H9 (cell line): ENCODE measurements around the gene GALNT17. TPM values are rescaled to one million over a fixed set of nuclear protein-coding genes. Genes with fewer than 3 reads are reported as not detected.
A peak's percentile ranks its signal among the peaks of the same experiment; 100 is the strongest.

Experiments
- DNase-seq: peaks from one replicate; pipeline ENCODE4 v3.0.0-alpha.2; 2017
- H2AFZ ChIP-seq: one replicate; pipeline ENCODE4 v1.6.1; 2013; ENCODE audit warnings: mild to moderate bottlenecking, low read length, control low read depth, moderate library complexity
- H2AK5ac ChIP-seq: 2 replicates; pipeline ENCODE4 v1.6.1; 2013; ENCODE audit warnings: low read length, control low read depth, mixed read lengths; ENCODE audit not compliant: insufficient read length
- H2BK120ac ChIP-seq: one replicate; pipeline ENCODE4 v1.6.1; 2013; ENCODE audit warnings: low read depth, mild to moderate bottlenecking, low read length, control low read depth, inconsistent platforms; ENCODE audit not compliant: poor library complexity, severe bottlenecking
- H2BK12ac ChIP-seq: 2 replicates; pipeline ENCODE4 v1.6.1; 2013; ENCODE audit warnings: low read length, control low read depth, mixed read lengths, low read depth; ENCODE audit not compliant: insufficient read length
- H2BK15ac ChIP-seq: 2 replicates; pipeline ENCODE4 v1.6.1; 2013; ENCODE audit warnings: low read depth, low read length, control low read depth
- H2BK20ac ChIP-seq: one replicate; pipeline ENCODE4 v1.6.1; 2013; ENCODE audit warnings: low read depth, mild to moderate bottlenecking, low read length, control low read depth, inconsistent platforms; ENCODE audit not compliant: poor library complexity, severe bottlenecking
- H2BK5ac ChIP-seq: 2 replicates; pipeline ENCODE4 v1.6.1; 2013; ENCODE audit warnings: low read length, control low read depth, mixed read lengths; ENCODE audit not compliant: insufficient read length
- H3K14ac ChIP-seq: 2 replicates; pipeline ENCODE4 v1.6.1; 2013; ENCODE audit warnings: low read length, control low read depth; ENCODE audit not compliant: insufficient read depth
- H3K18ac ChIP-seq: 2 replicates; pipeline ENCODE4 v1.6.1; 2013; ENCODE audit warnings: low read depth, mild to moderate bottlenecking, mixed read lengths, low read length, control low read depth; ENCODE audit not compliant: insufficient read length
- H3K23ac ChIP-seq: 2 replicates; pipeline ENCODE4 v1.6.1; 2013; ENCODE audit warnings: low read length, control low read depth, mixed read lengths, low read depth; ENCODE audit not compliant: insufficient read length
- H3K23me2 ChIP-seq: 2 replicates; pipeline ENCODE4 v1.6.1; 2013; ENCODE audit warnings: low read depth, mild to moderate bottlenecking, mixed read lengths, low read length, control low read depth; ENCODE audit not compliant: insufficient read length, poor library complexity, severe bottlenecking
- H3K27ac ChIP-seq: 2 replicates; pipeline ENCODE4 v1.5.1; 2013; ENCODE audit warnings: low read length, control low read depth, mixed read lengths, low read depth; ENCODE audit not compliant: insufficient read length
- H3K27me3 ChIP-seq: 2 replicates; pipeline ENCODE4 v1.6.1; 2013; ENCODE audit warnings: low read length, control low read depth, inconsistent platforms; ENCODE audit not compliant: insufficient read depth
- H3K4ac ChIP-seq: 2 replicates; pipeline ENCODE4 v1.6.1; 2013; ENCODE audit warnings: low read depth, mild to moderate bottlenecking, control low read depth, inconsistent platforms, low read length, moderate library complexity
- H3K4me1 ChIP-seq: 2 replicates; pipeline ENCODE4 v1.6.1; 2013; ENCODE audit warnings: low read length, control low read depth, inconsistent platforms; ENCODE audit not compliant: insufficient read depth
- H3K4me2 ChIP-seq: 2 replicates; pipeline ENCODE4 v1.6.1; 2013; ENCODE audit warnings: low read length, control low read depth, mixed read lengths; ENCODE audit not compliant: insufficient read length, insufficient read depth
- H3K56ac ChIP-seq: 2 replicates; pipeline ENCODE4 v1.6.1; 2013; ENCODE audit warnings: low read depth, mild to moderate bottlenecking, mixed read lengths, low read length, control low read depth; ENCODE audit not compliant: insufficient read length
- H3K79me1 ChIP-seq: 2 replicates; pipeline ENCODE4 v1.6.1; 2013; ENCODE audit warnings: low read depth, mild to moderate bottlenecking, moderate library complexity, low read length, control low read depth, inconsistent platforms; ENCODE audit not compliant: insufficient read depth, poor library complexity, severe bottlenecking
- H3K79me2 ChIP-seq: 2 replicates; pipeline ENCODE4 v1.6.1; 2013; ENCODE audit warnings: low read length, control low read depth, inconsistent platforms; ENCODE audit not compliant: insufficient read depth
- H3K9ac ChIP-seq: 2 replicates; pipeline ENCODE4 v1.6.1; 2013; ENCODE audit warnings: low read length, control low read depth, mixed read lengths; ENCODE audit not compliant: insufficient read length; ENCODE audit errors: extremely low read depth
- H3K9me3 ChIP-seq: one replicate; pipeline ENCODE4 v1.6.1; 2013; ENCODE audit warnings: low read depth, low read length, inconsistent platforms; ENCODE audit not compliant: control insufficient read depth
- H3T11ph ChIP-seq: one replicate; pipeline ENCODE4 v1.6.1; 2013; ENCODE audit warnings: mild to moderate bottlenecking, low read length, control low read depth, inconsistent platforms
- H4K20me1 ChIP-seq: one replicate; pipeline ENCODE4 v1.6.1; 2013; ENCODE audit not compliant: control insufficient read depth, insufficient read length, insufficient read depth
- H4K5ac ChIP-seq: 2 replicates; pipeline ENCODE4 v1.6.1; 2013; ENCODE audit warnings: low read depth, mild to moderate bottlenecking, mixed read lengths, low read length, control low read depth; ENCODE audit not compliant: insufficient read length
- H4K8ac ChIP-seq: replicated peaks from 2 replicates; pipeline ENCODE4 v1.6.1; 2013; ENCODE audit warnings: low read length, control low read depth, mixed read lengths, low read depth; ENCODE audit not compliant: insufficient read length
- H4K91ac ChIP-seq: 2 replicates; pipeline ENCODE4 v1.6.1; 2013; ENCODE audit warnings: low read depth, mild to moderate bottlenecking, moderate library complexity, mixed read lengths, low read length, control low read depth; ENCODE audit not compliant: insufficient read length
- H3K27ac Mint-ChIP-seq, 3 experiments: 2 replicates in 2 of 3; 3 replicates in 1 of 3; pipeline ENCODE4 v1.8.0; 2020 to 2021; ENCODE audit warnings: mixed read lengths in 3 of 3, mild to moderate bottlenecking in 1 of 3, moderate library complexity in 1 of 3
- H3K27me3 Mint-ChIP-seq: 2 replicates; pipeline ENCODE4 v1.8.0; 2021; ENCODE audit warnings: low read depth, mild to moderate bottlenecking, moderate library complexity, mixed read lengths
- H3K36me3 Mint-ChIP-seq, 3 experiments: 2 replicates in 2 of 3; 3 replicates in 1 of 3; pipeline ENCODE4 v1.8.0; 2020 to 2021; ENCODE audit warnings: low read depth in 3 of 3, mixed read lengths in 3 of 3; ENCODE audit not compliant: insufficient read depth in 1 of 3
- H3K4me1 Mint-ChIP-seq, 2 experiments: 2 replicates each; pipeline ENCODE4 v1.8.0; 2020; ENCODE audit warnings: mixed read lengths in 2 of 2
- H3K4me3 Mint-ChIP-seq, 2 experiments: 2 replicates in 1 of 2; 3 replicates in 1 of 2; pipeline ENCODE4 v1.8.0; 2020 to 2021; ENCODE audit warnings: mild to moderate bottlenecking in 2 of 2, mixed read lengths in 2 of 2, moderate library complexity in 1 of 2
- H3K9me3 Mint-ChIP-seq, 2 experiments: 2 replicates in 1 of 2; 3 replicates in 1 of 2; pipeline ENCODE4 v1.8.0; 2020; ENCODE audit warnings: mild to moderate bottlenecking in 2 of 2, mixed read lengths in 2 of 2, moderate library complexity in 1 of 2
- CTCF ChIP-seq: fragments of 200-600 bp; sonication (generic); conservative IDR thresholded peaks from 3 replicates; pipeline ENCODE4 v1.8.0; 2021; ENCODE audit warnings: antibody characterized with exemption, mild to moderate bottlenecking
- total RNA-seq: library from RNA; stranded (reverse); gene quantifications from 2 replicates; pipeline ENCODE4 v1.2.1, GENCODE V29; 2021

The GALNT17 gene
- total RNA-seq, 1 experiment from 2014 or later = 43.2 TPM

GRCh38 chr7:71459132-71459531 is 327.2 kb downstream of the GALNT17 start:
- Histone ChIP-seq H3K4me1 (peaks cover 12% of the 10 kb centered on the region; the same call in 1 of the 2 replicates), H3K9ac (no peak overlapping the region), H3T11ph (no peak overlapping the region), H3K18ac (no peak overlapping the region), H3K56ac (no peak overlapping the region), H3K23me2 (no peaks in the 10 kb centered on the region), H2BK5ac (no peak overlapping the region), H3K27ac (peak overlapping the region; percentile 66), H4K5ac (no peak overlapping the region), H3K27me3 (no peaks in the 10 kb centered on the region), H4K8ac (no peak overlapping the region), H4K20me1 (no peaks in the 10 kb centered on the region), H3K4me2 (no peak overlapping the region), H4K91ac (no peak overlapping the region), H3K14ac (no peak overlapping the region), H3K4ac (no peak overlapping the region), H2BK15ac (no peak overlapping the region), H3K23ac (no peak overlapping the region), H2BK12ac (no peak overlapping the region), H3K9me3 (no peaks in the 10 kb centered on the region), H2AFZ (no peak overlapping the region), H2BK120ac (no peak overlapping the region), H3K79me2 (no peaks in the 10 kb centered on the region), H2AK5ac (no peak overlapping the region), H3K79me1 (no peaks in the 10 kb centered on the region), H2BK20ac (no peak overlapping the region)
- peaks cover 11 to 46% (median 19%) of the 10 kb centered on the region in 3 experiments; a peak in 6 of 7 replicates for H3K36me3 Mint-ChIP-seq
- H3K4me3 Mint-ChIP-seq = no peak overlapping the region
- no peaks in the 10 kb centered on the region for H3K9me3 Mint-ChIP-seq
- no peak for TF ChIP-seq CTCF
- H3K4me1 Mint-ChIP-seq = peaks cover 84 to 90% of the 10 kb centered on the region in 2 experiments
- H3K27me3 Mint-ChIP-seq = no peaks in the 10 kb centered on the region
- H3K27ac Mint-ChIP-seq = peak overlapping the region in 2 of 3 experiments; percentile 65 to 100; a peak in 3 of 7 replicates
- DNase-seq = no peak
